Measurements from ENCODE around the gene PRKCE. TPM values are rescaled to one million over a fixed set of nuclear protein-coding genes. Genes with fewer than 3 reads are reported as not detected.

The PRKCE gene
- total and polyA plus RNA-seq, 2 experiments from 2014 or later: 0.94 to 1.2 TPM

DNA sequence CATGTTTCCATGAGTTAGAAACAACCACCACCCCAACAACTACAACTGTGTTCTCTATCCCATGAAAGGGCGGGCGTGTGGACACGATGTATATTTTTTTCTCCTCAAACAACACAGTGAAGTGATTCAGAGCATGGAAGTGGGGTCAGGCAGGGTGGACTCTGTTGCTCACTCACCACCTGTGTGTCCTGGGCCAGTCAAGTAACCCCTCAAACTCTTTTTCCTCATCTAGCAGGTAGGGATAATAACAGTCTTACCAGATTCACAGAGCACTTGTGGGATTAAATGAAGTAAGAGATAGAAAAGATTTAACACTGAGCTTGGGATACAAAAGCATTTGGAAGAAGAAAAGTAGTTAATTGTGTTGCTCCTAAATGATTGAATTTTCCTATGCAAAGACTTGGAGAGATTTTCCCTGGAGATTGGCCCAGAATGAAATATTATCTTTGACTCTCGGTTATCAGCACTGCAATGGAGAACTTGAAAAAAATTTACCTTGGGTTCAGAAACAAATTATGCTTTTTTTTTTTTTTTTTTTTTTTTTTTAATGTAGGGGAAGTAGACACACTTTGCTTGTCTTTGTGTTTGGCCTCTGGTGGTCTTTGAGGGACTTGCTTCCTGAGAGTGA lies 483.9 kb downstream of the PRKCE start (continued):
- TF ChIP-seq, protein P1, sequence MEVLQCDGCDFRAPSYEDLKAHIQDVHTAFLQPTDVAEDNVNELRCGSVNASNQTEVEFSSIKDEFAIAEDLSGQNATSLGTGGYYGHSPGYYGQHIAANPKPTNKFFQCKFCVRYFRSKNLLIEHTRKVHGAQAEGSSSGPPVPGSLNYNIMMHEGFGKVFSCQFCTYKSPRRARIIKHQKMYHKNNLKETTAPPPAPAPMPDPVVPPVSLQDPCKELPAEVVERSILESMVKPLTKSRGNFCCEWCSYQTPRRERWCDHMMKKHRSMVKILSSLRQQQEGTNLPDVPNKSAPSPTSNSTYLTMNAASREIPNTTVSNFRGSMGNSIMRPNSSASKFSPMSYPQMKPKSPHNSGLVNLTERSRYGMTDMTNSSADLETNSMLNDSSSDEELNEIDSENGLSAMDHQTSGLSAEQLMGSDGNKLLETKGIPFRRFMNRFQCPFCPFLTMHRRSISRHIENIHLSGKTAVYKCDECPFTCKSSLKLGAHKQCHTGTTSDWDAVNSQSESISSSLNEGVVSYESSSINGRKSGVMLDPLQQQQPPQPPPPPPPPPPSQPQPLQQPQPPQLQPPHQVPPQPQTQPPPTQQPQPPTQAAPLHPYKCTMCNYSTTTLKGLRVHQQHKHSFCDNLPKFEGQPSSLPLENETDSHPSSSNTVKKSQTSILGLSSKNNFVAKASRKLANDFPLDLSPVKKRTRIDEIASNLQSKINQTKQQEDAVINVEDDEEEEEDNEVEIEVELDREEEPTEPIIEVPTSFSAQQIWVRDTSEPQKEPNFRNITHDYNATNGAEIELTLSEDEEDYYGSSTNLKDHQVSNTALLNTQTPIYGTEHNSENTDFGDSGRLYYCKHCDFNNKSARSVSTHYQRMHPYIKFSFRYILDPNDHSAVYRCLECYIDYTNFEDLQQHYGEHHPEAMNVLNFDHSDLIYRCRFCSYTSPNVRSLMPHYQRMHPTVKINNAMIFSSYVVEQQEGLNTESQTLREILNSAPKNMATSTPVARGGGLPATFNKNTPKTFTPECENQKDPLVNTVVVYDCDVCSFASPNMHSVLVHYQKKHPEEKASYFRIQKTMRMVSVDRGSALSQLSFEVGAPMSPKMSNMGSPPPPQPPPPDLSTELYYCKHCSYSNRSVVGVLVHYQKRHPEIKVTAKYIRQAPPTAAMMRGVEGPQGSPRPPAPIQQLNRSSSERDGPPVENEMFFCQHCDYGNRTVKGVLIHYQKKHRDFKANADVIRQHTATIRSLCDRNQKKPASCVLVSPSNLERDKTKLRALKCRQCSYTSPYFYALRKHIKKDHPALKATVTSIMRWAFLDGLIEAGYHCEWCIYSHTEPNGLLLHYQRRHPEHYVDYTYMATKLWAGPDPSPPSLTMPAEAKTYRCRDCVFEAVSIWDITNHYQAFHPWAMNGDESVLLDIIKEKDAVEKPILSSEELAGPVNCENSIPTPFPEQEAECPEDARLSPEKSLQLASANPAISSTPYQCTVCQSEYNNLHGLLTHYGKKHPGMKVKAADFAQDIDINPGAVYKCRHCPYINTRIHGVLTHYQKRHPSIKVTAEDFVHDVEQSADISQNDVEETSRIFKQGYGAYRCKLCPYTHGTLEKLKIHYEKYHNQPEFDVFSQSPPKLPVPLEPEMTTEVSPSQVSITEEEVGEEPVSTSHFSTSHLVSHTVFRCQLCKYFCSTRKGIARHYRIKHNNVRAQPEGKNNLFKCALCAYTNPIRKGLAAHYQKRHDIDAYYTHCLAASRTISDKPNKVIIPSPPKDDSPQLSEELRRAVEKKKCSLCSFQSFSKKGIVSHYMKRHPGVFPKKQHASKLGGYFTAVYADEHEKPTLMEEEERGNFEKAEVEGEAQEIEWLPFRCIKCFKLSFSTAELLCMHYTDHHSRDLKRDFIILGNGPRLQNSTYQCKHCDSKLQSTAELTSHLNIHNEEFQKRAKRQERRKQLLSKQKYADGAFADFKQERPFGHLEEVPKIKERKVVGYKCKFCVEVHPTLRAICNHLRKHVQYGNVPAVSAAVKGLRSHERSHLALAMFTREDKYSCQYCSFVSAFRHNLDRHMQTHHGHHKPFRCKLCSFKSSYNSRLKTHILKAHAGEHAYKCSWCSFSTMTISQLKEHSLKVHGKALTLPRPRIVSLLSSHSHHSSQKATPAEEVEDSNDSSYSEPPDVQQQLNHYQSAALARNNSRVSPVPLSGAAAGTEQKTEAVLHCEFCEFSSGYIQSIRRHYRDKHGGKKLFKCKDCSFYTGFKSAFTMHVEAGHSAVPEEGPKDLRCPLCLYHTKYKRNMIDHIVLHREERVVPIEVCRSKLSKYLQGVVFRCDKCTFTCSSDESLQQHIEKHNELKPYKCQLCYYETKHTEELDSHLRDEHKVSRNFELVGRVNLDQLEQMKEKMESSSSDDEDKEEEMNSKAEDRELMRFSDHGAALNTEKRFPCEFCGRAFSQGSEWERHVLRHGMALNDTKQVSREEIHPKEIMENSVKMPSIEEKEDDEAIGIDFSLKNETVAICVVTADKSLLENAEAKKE (CRISPR knock-in tag; IDR thresholded peaks at IDR 0.05): no peak
- TF ChIP-seq POLR2AphosphoS5 (IDR thresholded peaks at IDR 0.05; ENCODE audit: low read depth) (no peak), STAT1 (IDR thresholded peaks at IDR 0.05; ENCODE audit: unreplicated experiment) (no peak), NANOG (IDR thresholded peaks at IDR 0.05; ENCODE audit: borderline replicate concordance) (no peak), EZH2 (IDR thresholded peaks at IDR 0.05; ENCODE audit: low read depth, unreplicated experiment) (no peak), JUNB (IDR thresholded peaks at IDR 0.05; ENCODE audit: unreplicated experiment) (no peak), ZNF331 (CRISPR knock-in tag; IDR thresholded peaks at IDR 0.05; ENCODE audit: low read depth) (no peak)
- TF ChIP-seq, protein P2, sequence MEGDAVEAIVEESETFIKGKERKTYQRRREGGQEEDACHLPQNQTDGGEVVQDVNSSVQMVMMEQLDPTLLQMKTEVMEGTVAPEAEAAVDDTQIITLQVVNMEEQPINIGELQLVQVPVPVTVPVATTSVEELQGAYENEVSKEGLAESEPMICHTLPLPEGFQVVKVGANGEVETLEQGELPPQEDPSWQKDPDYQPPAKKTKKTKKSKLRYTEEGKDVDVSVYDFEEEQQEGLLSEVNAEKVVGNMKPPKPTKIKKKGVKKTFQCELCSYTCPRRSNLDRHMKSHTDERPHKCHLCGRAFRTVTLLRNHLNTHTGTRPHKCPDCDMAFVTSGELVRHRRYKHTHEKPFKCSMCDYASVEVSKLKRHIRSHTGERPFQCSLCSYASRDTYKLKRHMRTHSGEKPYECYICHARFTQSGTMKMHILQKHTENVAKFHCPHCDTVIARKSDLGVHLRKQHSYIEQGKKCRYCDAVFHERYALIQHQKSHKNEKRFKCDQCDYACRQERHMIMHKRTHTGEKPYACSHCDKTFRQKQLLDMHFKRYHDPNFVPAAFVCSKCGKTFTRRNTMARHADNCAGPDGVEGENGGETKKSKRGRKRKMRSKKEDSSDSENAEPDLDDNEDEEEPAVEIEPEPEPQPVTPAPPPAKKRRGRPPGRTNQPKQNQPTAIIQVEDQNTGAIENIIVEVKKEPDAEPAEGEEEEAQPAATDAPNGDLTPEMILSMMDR (conservative IDR thresholded peaks at IDR 0.05; ENCODE audit: low read depth in 2 of 2): no peak
